ENCODE data around the gene ATPAF2. TPM values are rescaled to one million over a fixed set of nuclear protein-coding genes. Genes with fewer than 3 reads are reported as not detected.
A peak's percentile ranks its signal among the peaks of the same experiment; 100 is the strongest.

Gene ATPAF2
- total and polyA plus RNA-seq, 10 of the 15 experiments (the other 5 are each of a cell fraction or from before 2014, with no cell fraction given), result 6.5 to 33.0 (median 26.5) TPM

DNA sequence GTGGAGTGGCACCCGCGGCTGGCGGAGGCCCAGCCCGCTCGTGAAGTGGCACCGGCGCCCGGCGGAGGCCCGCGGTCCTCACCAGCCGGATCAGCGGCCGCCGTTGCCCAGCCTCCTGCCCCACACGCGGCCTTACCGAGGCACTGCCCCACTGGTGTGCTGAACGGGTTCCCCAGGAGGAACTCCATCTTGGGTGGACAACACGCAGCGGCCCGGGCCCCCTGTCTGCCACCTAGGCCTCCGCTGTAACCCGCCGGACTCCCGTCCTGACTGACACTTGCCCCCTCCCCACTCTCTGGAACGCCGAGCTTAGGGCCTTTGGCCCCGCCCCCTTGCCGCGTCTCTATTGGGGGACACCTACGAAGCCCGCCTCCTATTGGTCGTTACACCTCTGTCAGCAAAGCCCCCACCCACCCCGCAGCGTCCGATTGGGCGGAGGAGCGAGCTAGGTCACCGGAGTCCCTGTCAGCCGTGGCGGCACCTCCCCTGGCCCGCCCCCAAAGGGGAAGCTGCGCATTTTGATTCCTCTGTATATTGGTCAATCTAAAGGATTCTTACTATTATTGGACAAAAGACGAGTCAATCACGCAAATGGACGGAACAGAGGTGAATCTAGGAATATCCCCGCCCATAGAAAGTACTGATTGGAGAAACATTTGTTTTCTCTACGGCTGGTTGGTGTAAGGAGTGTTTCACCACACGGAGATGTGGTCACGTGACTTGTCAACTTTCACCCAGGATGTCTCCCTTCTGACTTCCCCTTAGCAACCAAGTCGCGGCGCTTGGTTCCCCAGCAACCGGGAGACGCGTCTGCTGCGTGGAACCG, 66.6 kb downstream of the ATPAF2 start, which contains the start of the genes DRC3 and TOM1L2 (continued):
- TF ChIP-seq, protein P1, sequence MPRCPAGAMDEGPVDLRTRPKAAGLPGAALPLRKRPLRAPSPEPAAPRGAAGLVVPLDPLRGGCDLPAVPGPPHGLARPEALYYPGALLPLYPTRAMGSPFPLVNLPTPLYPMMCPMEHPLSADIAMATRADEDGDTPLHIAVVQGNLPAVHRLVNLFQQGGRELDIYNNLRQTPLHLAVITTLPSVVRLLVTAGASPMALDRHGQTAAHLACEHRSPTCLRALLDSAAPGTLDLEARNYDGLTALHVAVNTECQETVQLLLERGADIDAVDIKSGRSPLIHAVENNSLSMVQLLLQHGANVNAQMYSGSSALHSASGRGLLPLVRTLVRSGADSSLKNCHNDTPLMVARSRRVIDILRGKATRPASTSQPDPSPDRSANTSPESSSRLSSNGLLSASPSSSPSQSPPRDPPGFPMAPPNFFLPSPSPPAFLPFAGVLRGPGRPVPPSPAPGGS (IDR thresholded peaks at IDR 0.05; ENCODE audit: borderline replicate concordance, insufficient read depth, low read depth, low read length, poor library complexity, severe bottlenecking), result no peak
- TF ChIP-seq NBN (IDR thresholded peaks at IDR 0.05), result no peak
- TF ChIP-seq TARDBP (IDR thresholded peaks at IDR 0.05; ENCODE audit: borderline replicate concordance), result no peak
- TF ChIP-seq CEBPB (IDR thresholded peaks at IDR 0.05; ENCODE audit: borderline replicate concordance in 1 of 2, low read depth in 2 of 2, low read length in 2 of 2), result no peak
- no peak for TF ChIP-seq MTA3 (IDR thresholded peaks at IDR 0.05; ENCODE audit: borderline replicate concordance, low read length)
- TF ChIP-seq, protein P2, sequence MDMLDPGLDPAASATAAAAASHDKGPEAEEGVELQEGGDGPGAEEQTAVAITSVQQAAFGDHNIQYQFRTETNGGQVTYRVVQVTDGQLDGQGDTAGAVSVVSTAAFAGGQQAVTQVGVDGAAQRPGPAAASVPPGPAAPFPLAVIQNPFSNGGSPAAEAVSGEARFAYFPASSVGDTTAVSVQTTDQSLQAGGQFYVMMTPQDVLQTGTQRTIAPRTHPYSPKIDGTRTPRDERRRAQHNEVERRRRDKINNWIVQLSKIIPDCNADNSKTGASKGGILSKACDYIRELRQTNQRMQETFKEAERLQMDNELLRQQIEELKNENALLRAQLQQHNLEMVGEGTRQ (IDR thresholded peaks at IDR 0.05; ENCODE audit: borderline replicate concordance, low read depth, low read length), result peak; percentile 97
- peak; percentile 96 for TF ChIP-seq NFYA (IDR thresholded peaks at IDR 0.05; ENCODE audit: borderline replicate concordance, low read depth, low read length)
- no peak for TF ChIP-seq RAD21 (IDR thresholded peaks at IDR 0.05; ENCODE audit: insufficient read depth, low read depth, low read length)
- no peak for TF ChIP-seq ZNF274 (IDR thresholded peaks at IDR 0.05; ENCODE audit: insufficient read depth, insufficient read length)
- no peak for TF ChIP-seq CBFB (IDR thresholded peaks at IDR 0.05; ENCODE audit: low read depth)
- TF ChIP-seq MYC (IDR thresholded peaks at IDR 0.05; ENCODE audit: insufficient read depth, insufficient read length, insufficient replicate concordance, low read length, severe bottlenecking), result no peak
- TF ChIP-seq, protein P3, sequence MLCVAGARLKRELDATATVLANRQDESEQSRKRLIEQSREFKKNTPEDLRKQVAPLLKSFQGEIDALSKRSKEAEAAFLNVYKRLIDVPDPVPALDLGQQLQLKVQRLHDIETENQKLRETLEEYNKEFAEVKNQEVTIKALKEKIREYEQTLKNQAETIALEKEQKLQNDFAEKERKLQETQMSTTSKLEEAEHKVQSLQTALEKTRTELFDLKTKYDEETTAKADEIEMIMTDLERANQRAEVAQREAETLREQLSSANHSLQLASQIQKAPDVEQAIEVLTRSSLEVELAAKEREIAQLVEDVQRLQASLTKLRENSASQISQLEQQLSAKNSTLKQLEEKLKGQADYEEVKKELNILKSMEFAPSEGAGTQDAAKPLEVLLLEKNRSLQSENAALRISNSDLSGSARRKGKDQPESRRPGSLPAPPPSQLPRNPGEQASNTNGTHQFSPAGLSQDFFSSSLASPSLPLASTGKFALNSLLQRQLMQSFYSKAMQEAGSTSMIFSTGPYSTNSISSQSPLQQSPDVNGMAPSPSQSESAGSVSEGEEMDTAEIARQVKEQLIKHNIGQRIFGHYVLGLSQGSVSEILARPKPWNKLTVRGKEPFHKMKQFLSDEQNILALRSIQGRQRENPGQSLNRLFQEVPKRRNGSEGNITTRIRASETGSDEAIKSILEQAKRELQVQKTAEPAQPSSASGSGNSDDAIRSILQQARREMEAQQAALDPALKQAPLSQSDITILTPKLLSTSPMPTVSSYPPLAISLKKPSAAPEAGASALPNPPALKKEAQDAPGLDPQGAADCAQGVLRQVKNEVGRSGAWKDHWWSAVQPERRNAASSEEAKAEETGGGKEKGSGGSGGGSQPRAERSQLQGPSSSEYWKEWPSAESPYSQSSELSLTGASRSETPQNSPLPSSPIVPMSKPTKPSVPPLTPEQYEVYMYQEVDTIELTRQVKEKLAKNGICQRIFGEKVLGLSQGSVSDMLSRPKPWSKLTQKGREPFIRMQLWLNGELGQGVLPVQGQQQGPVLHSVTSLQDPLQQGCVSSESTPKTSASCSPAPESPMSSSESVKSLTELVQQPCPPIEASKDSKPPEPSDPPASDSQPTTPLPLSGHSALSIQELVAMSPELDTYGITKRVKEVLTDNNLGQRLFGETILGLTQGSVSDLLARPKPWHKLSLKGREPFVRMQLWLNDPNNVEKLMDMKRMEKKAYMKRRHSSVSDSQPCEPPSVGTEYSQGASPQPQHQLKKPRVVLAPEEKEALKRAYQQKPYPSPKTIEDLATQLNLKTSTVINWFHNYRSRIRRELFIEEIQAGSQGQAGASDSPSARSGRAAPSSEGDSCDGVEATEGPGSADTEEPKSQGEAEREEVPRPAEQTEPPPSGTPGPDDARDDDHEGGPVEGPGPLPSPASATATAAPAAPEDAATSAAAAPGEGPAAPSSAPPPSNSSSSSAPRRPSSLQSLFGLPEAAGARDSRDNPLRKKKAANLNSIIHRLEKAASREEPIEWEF (IDR thresholded peaks at IDR 0.05; ENCODE audit: insufficient replicate concordance, low read depth, low read length), result no peak
- TF ChIP-seq FOXK2 (IDR thresholded peaks at IDR 0.05), result no peak; the same call in none of the 2 replicates
- no peak for TF ChIP-seq TCF7 (IDR thresholded peaks at IDR 0.05; ENCODE audit: borderline replicate concordance)
- no peak for TF ChIP-seq SMAD1 (IDR thresholded peaks at IDR 0.05; ENCODE audit: low read depth, partially characterized antibody)
- TF ChIP-seq, protein P4, sequence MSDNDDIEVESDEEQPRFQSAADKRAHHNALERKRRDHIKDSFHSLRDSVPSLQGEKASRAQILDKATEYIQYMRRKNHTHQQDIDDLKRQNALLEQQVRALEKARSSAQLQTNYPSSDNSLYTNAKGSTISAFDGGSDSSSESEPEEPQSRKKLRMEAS (IDR thresholded peaks at IDR 0.05; ENCODE audit: low read depth, low read length), result peak; percentile 74
- TF ChIP-seq TCF12 (IDR thresholded peaks at IDR 0.05; ENCODE audit: low read depth, low read length), result no peak
- peak; percentile 88; the same call in 1 of the 2 replicates for TF ChIP-seq RFX5 (IDR thresholded peaks at IDR 0.05; ENCODE audit: low read depth, low read length)
- TF ChIP-seq FOS (IDR thresholded peaks at IDR 0.05; ENCODE audit: borderline replicate concordance, extremely low read depth, insufficient read length), result peak; percentile 96
- TF ChIP-seq KDM1A (IDR thresholded peaks at IDR 0.05; ENCODE audit: borderline replicate concordance), result no peak
- TF ChIP-seq TCF3 (IDR thresholded peaks at IDR 0.05; ENCODE audit: borderline replicate concordance, insufficient read depth, low read depth, low read length), result no peak
